Neutrophil (primary cell): ENCODE measurements around the gene KCTD7.
"Not testable (repeated sequence)": the region's sequence is repeated elsewhere in the genome, so short reads cannot be mapped to it uniquely, and the experiment has no call there.

ENCODE experiments used
- H3K27ac ChIP-seq: fragments of 200-600 bp; sonication (generic); 2 replicates; pipeline ENCODE4 v1.5.1; 2016; ENCODE audit warnings: mild to moderate bottlenecking, moderate library complexity
- H3K27me3 ChIP-seq: fragments of 200-600 bp; sonication (generic); 2 replicates; pipeline ENCODE4 v1.6.0; 2016; ENCODE audit warnings: mild to moderate bottlenecking
- H3K36me3 ChIP-seq: fragments of 200-600 bp; sonication (generic); 2 replicates; pipeline ENCODE4 v1.5.1; 2017
- H3K4me1 ChIP-seq, 2 experiments: fragments of 200-600 bp in 1 of 2; sonication (generic) in 1 of 2; 1 replicate in 1 of 2; 2 replicates in 1 of 2; pipeline versions ENCODE4 v1.5.1 to v1.6.1; 2013 to 2016; ENCODE audit warnings: low read depth in 1 of 2, low read length in 1 of 2, mild to moderate bottlenecking in 1 of 2, moderate library complexity in 1 of 2; ENCODE audit not compliant: control insufficient read depth in 1 of 2, insufficient read depth in 1 of 2
- H3K4me3 ChIP-seq, 2 experiments: fragments of 200-600 bp in 1 of 2; sonication (generic) in 1 of 2; 1 replicate in 1 of 2; 2 replicates in 1 of 2; pipeline ENCODE4 v1.5.1; 2013 to 2016; ENCODE audit warnings: low read depth in 1 of 2, low read length in 1 of 2, mild to moderate bottlenecking in 1 of 2, moderate library complexity in 1 of 2
- H3K9me3 ChIP-seq: fragments of 200-600 bp; sonication (generic); 2 replicates; pipeline ENCODE4 v1.5.1; 2016
- CTCF ChIP-seq: fragments of 200-600 bp; sonication (generic); IDR thresholded peaks from 2 replicates; pipeline ENCODE4 v1.5.1; 2016; ENCODE audit warnings: antibody characterized with exemption

The KCTD7 gene

GRCh38 chr7:66591799-66592596 lies 36.7 kb upstream of the KCTD7 start:
- peak; percentile 8 for TF ChIP-seq CTCF
- no peaks in the 10 kb centered on the region for H3K9me3 ChIP-seq
- peak overlapping the region; percentile 73 to 93 for H3K4me3 ChIP-seq
- H3K27ac ChIP-seq = peak overlapping the region; percentile 92
- H3K4me1 ChIP-seq = peaks cover 19% of the 10 kb centered on the region in 2 experiments
- peaks cover under 1% of the 10 kb centered on the region for H3K27me3 ChIP-seq
- peaks cover 3% of the 10 kb centered on the region for H3K36me3 ChIP-seq

GRCh38 chr7:66592597-66593146 lies 36.0 kb upstream of the KCTD7 start:
- Histone ChIP-seq H3K4me3 (peak overlapping the region; percentile 73 to 93), H3K27ac (peak overlapping the region; percentile 92), H3K4me1 (peaks cover 19% of the 10 kb centered on the region in 2 experiments)
- H3K27me3 ChIP-seq, H3K9me3 ChIP-seq, H3K36me3 ChIP-seq: not testable (repeated sequence)

- not testable (repeated sequence) for H3K9me3 ChIP-seq, H3K27ac ChIP-seq, H3K36me3 ChIP-seq, H3K4me3 ChIP-seq
- peaks cover 16% of the 10 kb centered on the region for H3K27me3 ChIP-seq
- peaks cover 19% of the 10 kb centered on the region in 2 experiments for H3K4me1 ChIP-seq
Observed at GRCh38 chr7:66594082-66594481, 34.6 kb upstream of the KCTD7 start.

- H3K4me3 ChIP-seq = no peak overlapping the region
- H3K36me3 ChIP-seq = no peaks in the 10 kb centered on the region
- no peak overlapping the region for H3K27ac ChIP-seq
- H3K9me3 ChIP-seq = no peaks in the 10 kb centered on the region
- peaks cover 5% of the 10 kb centered on the region in 2 experiments for H3K4me1 ChIP-seq
- H3K27me3 ChIP-seq = peaks cover 16% of the 10 kb centered on the region
- no peak for TF ChIP-seq CTCF
Observed at GRCh38 chr7:66597461-66597860, 31.2 kb upstream of the KCTD7 start.

GRCh38 chr7:66602159-66602558 lies 26.5 kb upstream of the KCTD7 start:
- H3K9me3 ChIP-seq = no peaks in the 10 kb centered on the region
- H3K27ac ChIP-seq = no peak overlapping the region
- TF ChIP-seq CTCF = no peak
- H3K36me3 ChIP-seq = no peaks in the 10 kb centered on the region
- peaks cover 14% of the 10 kb centered on the region for H3K27me3 ChIP-seq
- H3K4me3 ChIP-seq = no peak overlapping the region
- no peaks in the 10 kb centered on the region for H3K4me1 ChIP-seq

GRCh38 chr7:66604198-66604597 lies 24.5 kb upstream of the KCTD7 start:
- no peaks in the 10 kb centered on the region for H3K9me3 ChIP-seq
- no peaks in the 10 kb centered on the region for H3K36me3 ChIP-seq
- peaks cover 4% of the 10 kb centered on the region for H3K27me3 ChIP-seq
- no peak for TF ChIP-seq CTCF
- H3K4me1 ChIP-seq = no peaks in the 10 kb centered on the region
- no peak overlapping the region for H3K4me3 ChIP-seq
- no peak overlapping the region for H3K27ac ChIP-seq

GRCh38 chr7:66606540-66607291 lies 22.0 kb upstream of the KCTD7 start:
- not testable (repeated sequence) for H3K27me3 ChIP-seq, H3K27ac ChIP-seq, H3K36me3 ChIP-seq, H3K4me1 ChIP-seq, H3K9me3 ChIP-seq, H3K4me3 ChIP-seq
